ENCODE data around the gene SCFD2.

SCFD2 gene

DNA sequence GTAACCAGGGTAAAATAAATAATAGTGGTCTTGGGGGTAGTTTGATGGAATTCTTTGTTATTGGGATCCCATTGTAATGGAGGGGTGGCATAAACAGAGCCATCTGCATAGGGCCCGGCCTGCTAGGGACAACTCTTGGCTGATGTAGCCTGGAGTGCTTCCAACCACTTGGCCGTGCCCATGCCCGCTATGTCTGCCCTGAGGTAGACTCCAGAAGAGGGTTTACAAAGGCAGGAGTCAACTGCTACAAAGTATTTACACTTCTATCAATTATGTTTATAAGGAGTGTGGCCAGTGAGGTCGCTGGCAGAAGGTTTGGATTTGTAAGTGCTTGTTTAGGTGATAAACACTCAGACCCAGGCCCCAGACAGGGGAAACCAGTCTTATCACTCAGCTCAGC lies 495.6 kb downstream of the SCFD2 start:
- no peak for DNase-seq (ENCODE audit: low spot score)
- TF ChIP-seq, protein P1, sequence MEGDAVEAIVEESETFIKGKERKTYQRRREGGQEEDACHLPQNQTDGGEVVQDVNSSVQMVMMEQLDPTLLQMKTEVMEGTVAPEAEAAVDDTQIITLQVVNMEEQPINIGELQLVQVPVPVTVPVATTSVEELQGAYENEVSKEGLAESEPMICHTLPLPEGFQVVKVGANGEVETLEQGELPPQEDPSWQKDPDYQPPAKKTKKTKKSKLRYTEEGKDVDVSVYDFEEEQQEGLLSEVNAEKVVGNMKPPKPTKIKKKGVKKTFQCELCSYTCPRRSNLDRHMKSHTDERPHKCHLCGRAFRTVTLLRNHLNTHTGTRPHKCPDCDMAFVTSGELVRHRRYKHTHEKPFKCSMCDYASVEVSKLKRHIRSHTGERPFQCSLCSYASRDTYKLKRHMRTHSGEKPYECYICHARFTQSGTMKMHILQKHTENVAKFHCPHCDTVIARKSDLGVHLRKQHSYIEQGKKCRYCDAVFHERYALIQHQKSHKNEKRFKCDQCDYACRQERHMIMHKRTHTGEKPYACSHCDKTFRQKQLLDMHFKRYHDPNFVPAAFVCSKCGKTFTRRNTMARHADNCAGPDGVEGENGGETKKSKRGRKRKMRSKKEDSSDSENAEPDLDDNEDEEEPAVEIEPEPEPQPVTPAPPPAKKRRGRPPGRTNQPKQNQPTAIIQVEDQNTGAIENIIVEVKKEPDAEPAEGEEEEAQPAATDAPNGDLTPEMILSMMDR (conservative IDR thresholded peaks at IDR 0.05; ENCODE audit: low read depth), result no peak
- POLR2A ChIA-PET (ENCODE audit: low non-redundant PET), result no interaction called here
- H3K27ac ChIP-seq, result no peak overlapping the region
- CTCF ChIA-PET, result no interaction called here

DNA sequence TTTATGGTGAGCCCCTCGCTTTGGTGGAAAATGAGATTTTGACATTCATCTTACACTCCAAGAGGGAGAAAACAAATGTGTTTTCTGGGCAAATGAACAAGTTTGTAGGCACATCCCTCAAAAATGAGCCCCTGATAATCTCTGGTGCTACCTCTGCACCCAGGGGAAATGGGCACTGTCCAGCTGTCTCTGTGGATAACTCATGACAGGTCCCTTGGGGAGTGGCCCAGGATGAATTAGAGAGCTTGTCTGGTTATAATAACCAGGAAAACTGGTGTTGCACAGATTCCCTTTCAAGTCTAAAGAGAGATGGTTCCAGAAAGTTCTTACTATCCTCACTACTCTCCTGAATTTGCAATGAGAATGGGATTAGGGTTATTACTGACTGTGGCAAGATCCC lies 496.2 kb downstream of the SCFD2 start:
- ChIA-PET CTCF (no interaction called here), POLR2A (ENCODE audit: low non-redundant PET) (no interaction called here)
- no peak overlapping the region for H3K27ac ChIP-seq
- no peak for DNase-seq (ENCODE audit: low spot score)
- TF ChIP-seq, protein P1 (conservative IDR thresholded peaks at IDR 0.05; ENCODE audit: low read depth), result no peak

DNA sequence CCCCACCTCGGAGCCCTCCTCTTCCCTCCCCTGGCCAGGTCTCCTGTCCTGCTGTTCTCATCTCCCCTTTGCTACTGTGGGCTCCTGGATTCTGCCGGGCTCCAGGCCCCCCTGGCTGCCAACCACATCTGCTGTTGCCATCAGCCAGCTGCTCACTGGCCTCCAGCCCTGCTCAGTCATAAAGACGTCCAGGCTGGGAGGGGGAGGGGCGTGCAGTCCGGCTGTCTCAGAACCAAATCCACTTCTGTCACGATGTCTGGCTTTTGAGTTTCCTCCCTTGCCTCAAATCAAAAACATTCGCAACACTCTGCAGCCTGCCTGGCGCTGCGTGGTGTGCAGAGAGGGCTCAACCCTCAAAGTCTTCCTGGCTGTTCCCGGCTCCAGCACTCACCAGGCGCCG lies 496.7 kb downstream of the SCFD2 start:
- POLR2A ChIA-PET (ENCODE audit: low non-redundant PET), result no interaction called here
- no peak for DNase-seq (ENCODE audit: low spot score)
- TF ChIP-seq, protein P1 (conservative IDR thresholded peaks at IDR 0.05; ENCODE audit: low read depth), result no peak
- no peak overlapping the region for H3K27ac ChIP-seq
- CTCF ChIA-PET, result no interaction called here

DNA sequence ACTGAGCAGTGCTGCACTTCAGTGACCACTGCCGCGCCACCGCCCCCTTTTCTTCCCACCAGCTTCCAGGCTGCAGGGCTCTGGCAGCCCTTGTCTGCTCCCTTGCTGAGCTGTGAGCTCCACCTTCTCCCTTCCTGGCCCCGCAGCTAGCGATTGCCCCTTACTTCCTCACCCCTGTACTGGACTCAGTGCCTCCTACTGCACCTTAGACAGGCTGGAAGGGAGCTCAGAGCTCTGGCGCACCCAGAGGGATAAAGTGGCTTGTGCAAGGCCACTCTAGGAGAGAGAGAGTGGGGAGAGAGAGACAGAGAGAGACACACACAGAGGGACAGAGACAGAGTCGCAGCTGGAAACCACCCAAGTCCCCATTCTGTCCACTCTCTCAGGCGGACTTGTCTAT lies 497.7 kb downstream of the SCFD2 start:
- TF ChIP-seq, protein P1 (conservative IDR thresholded peaks at IDR 0.05; ENCODE audit: low read depth), result no peak
- H3K27ac ChIP-seq, result no peak overlapping the region
- DNase-seq (ENCODE audit: low spot score), result no peak
- CTCF ChIA-PET, result interaction anchor here (0.8 kb wide), 1 partner anchor 146 kb away, joined by 3 read pairs; no protein-coding TSS in a partner anchor
- POLR2A ChIA-PET (ENCODE audit: low non-redundant PET), result no interaction called here

DNA sequence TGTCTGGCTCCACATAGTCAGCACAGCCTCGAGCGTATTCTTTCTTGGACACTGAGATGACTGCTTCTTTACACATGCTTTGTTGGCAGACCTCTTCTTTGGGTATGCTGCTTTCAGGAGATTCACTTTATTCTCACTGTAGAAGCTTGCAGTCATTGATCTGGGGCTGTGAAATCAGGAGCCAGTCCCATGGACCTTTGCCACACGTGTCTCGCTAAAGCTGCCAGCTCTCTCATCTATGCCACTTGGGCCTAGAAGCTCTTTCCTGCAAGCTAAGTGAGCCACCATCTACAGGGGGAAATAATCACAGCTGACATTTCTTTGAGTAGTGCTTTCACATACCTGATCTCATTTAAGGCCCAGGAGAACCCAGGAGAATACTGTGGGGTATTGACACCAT lies 498.7 kb downstream of the SCFD2 start:
- TF ChIP-seq, protein P1 (conservative IDR thresholded peaks at IDR 0.05; ENCODE audit: low read depth), result no peak
- H3K27ac ChIP-seq, result no peak overlapping the region
- CTCF ChIA-PET, result interaction anchor here (0.6 to 0.8 kb wide), 2 partner anchors 23 to 145 kb away, joined by 3 read pairs; no protein-coding TSS in a partner anchor
- no peak for DNase-seq (ENCODE audit: low spot score)
- POLR2A ChIA-PET (ENCODE audit: low non-redundant PET), result no interaction called here

DNA sequence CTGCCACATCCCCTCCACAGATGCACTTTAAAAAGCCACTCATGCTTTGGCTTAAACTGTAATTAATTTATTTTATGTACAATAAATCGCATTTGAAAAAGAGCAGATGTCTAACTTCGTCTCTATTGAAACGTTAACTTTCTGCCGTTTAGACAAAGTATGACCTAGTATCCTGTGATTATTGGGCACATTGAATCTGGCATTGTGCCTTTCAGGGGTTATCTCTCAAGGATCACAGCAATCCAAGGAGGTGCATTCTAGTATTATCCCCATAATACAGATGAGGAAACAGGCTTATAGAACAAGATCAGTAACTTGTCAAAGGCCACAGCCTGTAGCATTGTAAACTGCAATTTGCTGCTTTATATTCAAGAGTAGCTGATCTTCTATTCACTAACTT lies 499.1 kb downstream of the SCFD2 start:
- DNase-seq (ENCODE audit: low spot score), result no peak
- CTCF ChIA-PET, result interaction anchor here (0.6 kb wide), 1 partner anchor 24 kb away, joined by 3 read pairs; no protein-coding TSS in a partner anchor
- TF ChIP-seq, protein P1 (conservative IDR thresholded peaks at IDR 0.05; ENCODE audit: low read depth), result no peak
- no peak overlapping the region for H3K27ac ChIP-seq
- POLR2A ChIA-PET (ENCODE audit: low non-redundant PET), result no interaction called here

DNA sequence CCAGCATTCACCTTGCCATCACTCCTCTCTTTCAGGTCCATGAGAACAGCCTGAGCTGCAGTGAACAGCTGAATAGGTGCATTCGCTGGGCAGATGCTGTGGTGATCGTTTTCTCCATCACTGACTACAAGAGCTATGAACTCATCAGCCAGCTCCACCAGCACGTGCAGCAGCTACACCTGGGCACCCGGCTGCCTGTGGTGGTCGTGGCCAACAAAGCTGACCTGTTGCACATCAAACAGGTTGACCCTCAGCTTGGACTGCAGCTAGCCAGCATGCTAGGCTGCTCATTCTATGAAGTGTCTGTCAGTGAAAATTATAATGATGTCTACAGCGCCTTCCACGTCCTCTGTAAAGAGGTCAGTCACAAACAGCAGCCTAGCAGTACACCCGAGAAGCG lies 500.6 kb downstream of the SCFD2 start:
- ChIA-PET CTCF (no interaction called here), POLR2A (ENCODE audit: low non-redundant PET) (no interaction called here)
- TF ChIP-seq, protein P1 (conservative IDR thresholded peaks at IDR 0.05; ENCODE audit: low read depth), result no peak
- no peak overlapping the region for H3K27ac ChIP-seq
- no peak for DNase-seq (ENCODE audit: low spot score)

Data from RWPE1 (cell line).